ENCODE results near the gene SS18L1.
"Not testable (repeated sequence)": the region's sequence is repeated elsewhere in the genome, so short reads cannot be mapped to it uniquely, and the experiment has no call there.

Gene SS18L1

GRCh38 chr20:62143081-62143956 is at the start of gene SS18L1, which contains the start of gene PSMA7:
Gene SS18L1 (plus strand): TSS chr20:62143769. CDS start chr20:62143821, 52 bp downstream.
Gene PSMA7 (minus strand): TSS chr20:62143394. CDS start chr20:62143303, 91 bp downstream.
- peak in 55 of 56 donors; percentile 27 to 92 (median 77) for DNase-seq

DNA sequence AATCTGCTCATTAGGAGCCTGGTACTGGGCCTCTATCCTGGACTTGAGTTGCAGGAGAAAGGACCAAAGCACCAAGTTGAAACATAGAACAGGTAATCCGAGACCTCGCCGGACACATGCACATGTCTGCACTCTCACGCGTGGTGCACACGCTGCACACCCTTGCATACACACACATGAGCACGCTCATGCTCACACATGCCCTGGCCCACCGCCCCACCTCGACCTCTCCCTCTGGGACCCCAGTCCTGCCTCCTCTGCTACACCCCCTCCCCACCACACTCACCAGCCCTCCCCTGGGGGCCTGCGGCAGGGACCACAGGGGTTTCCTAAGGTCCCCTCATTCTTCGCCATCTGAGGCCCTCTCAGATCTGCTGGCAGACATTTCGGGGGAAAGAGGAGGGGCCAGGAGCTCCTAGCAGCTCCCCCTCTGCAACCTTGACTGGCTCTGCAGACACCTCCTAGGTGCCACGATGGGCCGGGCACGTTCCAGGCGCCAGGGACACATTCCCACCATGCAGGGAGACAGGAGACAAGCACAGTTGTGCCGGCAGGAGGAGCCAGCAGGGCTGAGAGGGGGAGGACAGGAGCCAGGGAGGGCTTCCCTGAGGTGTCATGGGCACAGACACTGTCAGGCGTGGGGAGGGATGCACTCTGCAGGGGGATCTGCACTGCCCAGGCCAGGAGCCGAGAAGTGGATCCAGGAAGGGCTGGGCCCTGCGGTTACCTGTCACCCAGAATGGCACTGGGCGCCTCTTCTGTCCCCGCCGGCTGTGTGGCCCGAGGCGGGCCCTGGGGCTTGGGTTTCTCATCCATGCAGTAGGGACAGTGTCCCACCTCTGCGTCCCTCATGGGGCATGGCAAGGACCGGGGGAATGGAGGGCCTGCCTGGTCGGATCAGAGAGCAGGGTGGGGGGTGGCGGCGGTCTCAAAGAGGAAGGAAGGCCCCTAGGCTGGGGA is 46.9 kb upstream of the SS18L1 start:
- no peak for DNase-seq

DNA sequence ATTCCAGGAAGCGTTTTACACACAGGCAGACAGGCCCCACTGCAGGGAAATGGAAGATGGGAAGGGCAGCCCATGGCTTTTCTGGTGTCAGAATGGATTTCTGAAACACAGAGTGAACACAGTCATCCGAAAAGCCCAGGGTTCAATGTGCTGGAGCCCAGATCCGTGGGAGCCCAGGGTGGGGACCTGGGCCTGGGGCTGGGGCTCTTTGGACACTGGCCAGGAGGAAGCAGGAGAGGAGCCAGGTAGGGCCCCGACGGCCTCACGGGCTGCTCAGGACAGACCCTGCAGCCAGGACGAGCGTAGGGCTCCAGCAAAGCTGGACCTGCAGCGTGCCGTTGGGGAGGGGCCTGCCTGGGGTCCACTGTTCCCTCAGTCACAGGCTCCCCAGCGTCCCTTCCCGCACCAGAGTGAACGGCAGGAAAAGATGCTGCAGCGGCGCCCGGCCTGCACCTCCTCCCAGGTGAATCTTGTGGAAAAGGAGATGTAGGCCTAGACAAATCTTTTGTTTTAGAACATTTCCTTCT is 45.6 kb upstream of the SS18L1 start:
- no peak for DNase-seq

- DNase-seq = no peak
Measured at GRCh38 chr20:62101078-62101477, 42.5 kb upstream of the SS18L1 start.

DNA sequence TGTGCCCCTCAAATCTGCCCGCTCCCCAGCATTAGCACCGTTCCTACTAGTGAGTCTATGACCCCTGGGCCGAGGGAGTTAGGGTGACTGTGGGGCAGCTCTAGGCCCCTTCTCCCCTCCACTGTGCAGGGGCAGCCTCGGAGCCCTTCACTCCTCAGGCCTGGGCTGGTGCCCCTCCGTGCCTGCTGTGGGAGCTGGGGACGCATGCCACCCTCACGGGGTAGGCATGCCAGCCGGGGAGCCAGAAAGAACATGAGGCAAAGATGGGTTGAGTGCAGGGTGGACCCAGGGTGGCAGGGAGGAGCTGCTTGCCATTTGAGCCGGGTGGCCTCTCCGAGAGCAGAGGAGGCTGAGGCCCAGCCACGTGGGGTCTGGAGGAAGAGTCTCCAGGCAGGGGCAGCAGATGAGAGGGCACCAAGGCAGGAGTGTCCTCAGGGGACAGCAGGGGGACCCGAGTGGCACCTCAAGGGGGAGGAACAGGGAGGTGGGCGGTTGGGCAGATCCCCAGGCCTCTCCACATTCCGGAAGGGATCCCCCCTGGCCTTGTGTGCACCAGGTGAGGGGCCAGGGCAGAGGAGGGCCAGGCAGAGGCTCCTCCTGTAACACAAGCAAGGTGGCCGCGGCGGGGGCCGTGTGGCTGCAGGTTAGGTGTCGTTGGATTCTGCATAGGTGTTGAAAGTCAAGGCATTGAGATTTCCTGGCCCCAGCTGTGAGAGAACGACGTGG is 39.9 kb upstream of the SS18L1 start:
- DNase-seq = no peak

GRCh38 chr20:62104234-62104789 is 39.3 kb upstream of the SS18L1 start:
- DNase-seq = no peak

DNA sequence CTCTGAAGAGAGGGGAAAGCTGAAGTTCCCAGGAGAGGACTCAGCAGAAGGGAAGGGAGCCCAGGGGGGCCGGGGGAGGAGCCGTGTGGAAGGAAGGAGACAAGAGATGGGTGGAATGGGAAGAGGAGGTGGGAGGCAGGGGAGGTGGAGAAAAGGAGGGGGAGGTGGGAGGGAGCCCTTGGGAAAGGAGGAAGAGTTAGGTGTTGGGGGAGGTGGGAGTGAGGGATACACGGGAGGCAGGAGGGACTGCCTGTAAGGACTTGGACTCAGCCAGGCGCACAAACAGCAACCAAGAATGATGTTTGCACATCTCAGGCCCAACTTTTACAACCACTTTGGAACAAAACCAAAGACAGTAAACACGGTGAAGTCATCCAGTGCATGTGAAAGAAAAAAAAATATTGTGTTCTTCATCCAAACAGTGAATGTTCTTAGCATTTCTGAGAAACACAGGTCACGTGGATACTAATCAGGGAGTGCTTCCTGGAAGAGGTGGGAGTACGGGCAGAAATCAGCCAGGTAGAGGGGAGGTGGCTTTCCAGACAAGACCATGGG is 38.7 kb upstream of the SS18L1 start:
- no peak for DNase-seq

GRCh38 chr20:62105592-62105991 is 38.0 kb upstream of the SS18L1 start:
- DNase-seq = no peak

GRCh38 chr20:62111148-62111547 is 32.4 kb upstream of the SS18L1 start:
- no peak for DNase-seq

- no peak for DNase-seq
Measured at GRCh38 chr20:62112368-62112767, 31.2 kb upstream of the SS18L1 start.

DNA sequence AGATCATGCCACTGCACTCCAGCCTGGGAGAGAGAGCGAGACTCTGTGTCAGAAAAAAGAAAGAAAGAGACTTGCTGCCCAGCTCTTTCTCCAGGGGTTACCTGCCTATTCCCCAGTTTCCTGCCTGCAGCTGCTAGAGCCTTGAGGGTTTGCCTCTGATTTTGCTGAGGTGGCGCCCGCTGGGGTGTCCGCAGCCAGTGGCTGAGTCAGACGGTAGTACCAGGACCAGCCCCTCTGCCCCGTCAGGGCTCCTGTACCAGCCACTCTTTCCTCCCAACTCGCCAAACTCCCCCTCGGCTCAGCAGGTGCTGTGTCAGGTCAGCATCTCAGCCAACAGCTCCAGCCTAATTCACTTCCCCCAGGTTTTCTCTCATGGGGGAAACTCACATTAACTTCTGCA is 28.7 kb upstream of the SS18L1 start:
- no peak for DNase-seq

DNA sequence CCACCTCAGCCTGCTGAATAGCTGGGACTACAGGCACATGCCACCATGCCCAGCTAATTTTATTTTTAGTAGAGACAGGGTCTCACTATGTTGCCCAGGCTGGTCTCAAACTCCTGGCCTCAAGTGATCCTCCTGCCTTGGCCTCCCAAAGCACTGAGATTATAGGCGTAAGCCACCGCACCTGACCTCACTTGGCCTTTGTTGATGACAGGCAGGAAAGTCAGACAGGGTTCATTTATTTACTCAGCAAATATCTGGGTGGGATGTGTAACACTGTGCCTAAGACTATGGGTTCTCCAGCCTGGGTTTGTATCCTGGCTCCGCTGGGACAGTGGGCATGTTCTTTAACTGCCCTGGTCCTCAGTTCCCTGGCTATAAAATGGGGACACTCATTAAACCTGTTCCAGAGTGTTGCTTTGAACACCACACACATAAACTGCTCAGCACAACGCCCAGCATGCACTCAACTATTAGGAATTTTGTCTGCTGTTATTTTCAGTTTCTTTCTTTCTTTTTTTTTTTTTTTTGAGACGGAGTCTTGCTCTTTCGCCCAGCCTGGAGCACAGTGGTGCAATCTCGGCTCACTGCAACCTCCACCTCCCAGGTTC is 27.7 kb upstream of the SS18L1 start:
- not testable (repeated sequence) for DNase-seq

- no peak for DNase-seq
Measured at GRCh38 chr20:62116558-62117361, 26.8 kb upstream of the SS18L1 start.

GRCh38 chr20:62117362-62117646 is 26.3 kb upstream of the SS18L1 start:
- no peak for DNase-seq

- DNase-seq = no peak
Measured at GRCh38 chr20:62117658-62118057, 25.9 kb upstream of the SS18L1 start.

DNA sequence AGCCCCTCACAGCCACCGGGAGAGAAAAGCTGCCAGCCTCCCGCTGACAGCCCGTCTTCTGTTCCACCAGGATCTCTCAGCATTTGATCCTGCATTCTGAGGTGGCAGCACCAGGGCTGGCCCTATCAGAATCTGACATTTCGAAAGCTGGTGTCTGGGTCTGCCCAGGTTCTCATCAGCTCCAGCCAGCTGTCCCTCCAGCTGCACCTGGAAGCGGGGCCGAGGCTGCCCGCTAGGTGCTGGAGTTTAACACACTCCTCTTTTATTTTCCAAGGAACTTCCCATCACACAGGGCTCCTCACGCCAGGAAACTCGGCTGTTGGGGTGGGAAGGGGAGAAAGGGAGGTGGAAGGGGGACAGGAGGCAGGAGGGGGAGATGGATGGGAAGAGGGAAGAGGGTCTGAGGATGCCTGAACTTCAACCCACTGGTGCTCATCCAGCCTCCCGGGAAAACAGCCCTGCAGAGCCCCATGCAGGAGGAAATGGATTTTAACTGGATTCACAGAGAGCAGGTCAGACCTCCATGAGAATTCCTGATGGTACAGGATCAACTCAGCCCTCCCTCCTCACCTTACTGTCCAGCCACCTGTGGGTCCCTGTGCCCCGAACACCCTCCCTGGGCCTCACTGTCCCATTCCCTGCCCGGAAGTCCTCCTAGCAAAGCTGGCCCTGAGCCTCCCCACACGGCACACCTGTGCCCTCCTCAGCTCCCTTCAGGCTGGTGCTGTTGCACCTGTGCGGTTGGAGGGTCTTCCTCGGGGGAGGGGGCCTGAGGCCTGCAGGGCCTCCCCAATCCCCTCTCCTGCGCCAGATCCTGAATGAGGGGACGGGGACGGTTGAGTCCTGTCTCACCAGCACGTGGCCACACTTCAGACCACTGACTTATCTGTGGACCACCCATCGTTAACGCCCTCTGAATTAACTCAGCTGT is 25.2 kb upstream of the SS18L1 start:
- DNase-seq = no peak

DNA sequence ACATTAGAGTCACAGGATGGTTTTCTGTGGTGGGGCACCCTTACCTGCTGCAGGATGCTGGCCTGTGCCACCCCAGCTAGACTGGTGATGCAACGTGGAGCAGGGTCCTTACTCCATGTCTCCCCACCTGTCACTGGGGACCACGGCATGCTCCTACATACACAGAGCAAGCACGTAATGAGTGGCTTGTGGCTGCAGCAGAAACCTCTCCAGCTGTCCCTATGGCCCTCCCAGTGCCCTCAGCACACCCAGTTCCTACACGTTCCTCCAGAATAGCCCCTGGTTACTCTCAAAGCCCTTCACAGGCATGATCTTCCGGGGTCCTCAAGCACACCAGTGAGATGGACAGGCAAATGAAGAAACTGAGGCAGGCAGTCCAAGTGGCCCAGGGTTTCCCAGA is 24.5 kb upstream of the SS18L1 start:
- no peak for DNase-seq

All from amygdala (tissue), 56 donors.